Stomach (tissue), 9 donors: ENCODE results near the gene HOXD4. TPM values are rescaled to one million over a fixed set of nuclear protein-coding genes. Genes with fewer than 3 reads are reported as not detected.

Experiments
- DNase-seq, 2 donors: peaks; one replicate each; pipeline versions ENCODE4 v3.0.0 to v3.0.0-alpha.2; 2013 to 2019
- H3K27ac ChIP-seq, 5 donors: fragments of 200-600 bp in 4 of 5; sonication (generic) in 4 of 5; one replicate each; pipeline ENCODE4 v1.5.1; 2013 to 2019; ENCODE audit warnings: mild to moderate bottlenecking in 1 of 5, moderate library complexity in 1 of 5
- H3K27me3 ChIP-seq, 3 donors: fragments of 200-600 bp; sonication (generic); one replicate each; pipeline ENCODE4 v1.5.1; 2017 to 2019; ENCODE audit warnings: mixed run types in 1 of 3
- H3K36me3 ChIP-seq, 4 donors: fragments of 200-600 bp; sonication (generic); 1 replicate in 3 of 4; 2 replicates in 1 of 4; pipeline ENCODE4 v1.5.1; 2016 to 2019
- H3K4me1 ChIP-seq, 4 donors: fragments of 200-600 bp; sonication (generic); one replicate each; pipeline ENCODE4 v1.5.1; 2016 to 2019
- H3K4me3 ChIP-seq, 4 donors: fragments of 200-600 bp; sonication (generic) in 3 of 4; one replicate each; pipeline ENCODE4 v1.5.1; 2016 to 2019; ENCODE audit warnings: mild to moderate bottlenecking in 1 of 4
- H3K9me3 ChIP-seq, 4 donors: fragments of 200-600 bp; sonication (generic); one replicate each; pipeline ENCODE4 v1.5.1; 2016 to 2019
- EP300 ChIP-seq: sonication (generic); formaldehyde crosslinking; IDR thresholded peaks from one replicate; pipeline ENCODE4 v1.6.1; 2017; ENCODE audit warnings: antibody characterized with exemption
- POLR2A ChIP-seq, 4 donors: fragments of 450-650 bp; IDR thresholded peaks; one replicate each; pipeline ENCODE4 v1.6.1; 2016; ENCODE audit warnings: antibody characterized with exemption in 4 of 4, control low read depth in 2 of 4, mild to moderate bottlenecking in 1 of 4, moderate library complexity in 1 of 4
- POLR2AphosphoS5 ChIP-seq, 3 donors: sonication (generic); formaldehyde crosslinking; IDR thresholded peaks; one replicate each; pipeline ENCODE4 v1.6.1; 2016; ENCODE audit warnings: antibody characterized with exemption in 3 of 3
- WGBS, 5 donors: extraction: QIAGEN DNeasy Blood & Tissue Kit in 3 of 5; methylation state at CpG; one replicate each; pipeline versions ENCODE4 v1.1.5 to v1.1.7; 2013 to 2018; 5-methylcytosine and 5-hydroxymethylcytosine counted together
- intact Hi-C: fragments of 100-400 bp; cut with DNase I; formaldehyde crosslinking; loops from one replicate; pipeline ENCODE4 v1.15.1; 2023; ENCODE audit warnings: low total_unique reads
- polyA plus RNA-seq, 3 donors: library from polyadenylated mRNA; stranded (reverse); fragments of 200-250 nt; gene quantifications; one replicate each; pipeline ENCODE4 v1.2.3, GENCODE V29; 2013
- total RNA-seq, 5 donors: library from RNA; depleted of rRNA; stranded (reverse); fragments of >200 nt; gene quantifications; one replicate each; pipeline versions ENCODE4 v1.1.0 to v1.2.3, GENCODE V29; 2014 to 2016
- TF ChIP-seq, protein P1 (sequence below), 7 experiments: fragments of 450-650 bp in 4 of 7; fragments of 200-600 bp in 3 of 7; sonication (generic) in 3 of 7; IDR thresholded peaks; one replicate each; pipeline ENCODE4 v1.5.1; 2016 to 2019; ENCODE audit warnings: antibody characterized with exemption in 7 of 7, control low read depth in 2 of 7, mild to moderate bottlenecking in 1 of 7
- donor health status: healthy with polysubstance abuse.
- donor health status: Bipolar disorder and iron deficiency.
- donor health status: healthy.

HOXD4 gene
- total and polyA plus RNA-seq, 8 donors, result 0.25 to 9.6 (median 1.6) TPM; not detected in 4

- no peak for TF ChIP-seq EP300
- TF ChIP-seq, protein P1, sequence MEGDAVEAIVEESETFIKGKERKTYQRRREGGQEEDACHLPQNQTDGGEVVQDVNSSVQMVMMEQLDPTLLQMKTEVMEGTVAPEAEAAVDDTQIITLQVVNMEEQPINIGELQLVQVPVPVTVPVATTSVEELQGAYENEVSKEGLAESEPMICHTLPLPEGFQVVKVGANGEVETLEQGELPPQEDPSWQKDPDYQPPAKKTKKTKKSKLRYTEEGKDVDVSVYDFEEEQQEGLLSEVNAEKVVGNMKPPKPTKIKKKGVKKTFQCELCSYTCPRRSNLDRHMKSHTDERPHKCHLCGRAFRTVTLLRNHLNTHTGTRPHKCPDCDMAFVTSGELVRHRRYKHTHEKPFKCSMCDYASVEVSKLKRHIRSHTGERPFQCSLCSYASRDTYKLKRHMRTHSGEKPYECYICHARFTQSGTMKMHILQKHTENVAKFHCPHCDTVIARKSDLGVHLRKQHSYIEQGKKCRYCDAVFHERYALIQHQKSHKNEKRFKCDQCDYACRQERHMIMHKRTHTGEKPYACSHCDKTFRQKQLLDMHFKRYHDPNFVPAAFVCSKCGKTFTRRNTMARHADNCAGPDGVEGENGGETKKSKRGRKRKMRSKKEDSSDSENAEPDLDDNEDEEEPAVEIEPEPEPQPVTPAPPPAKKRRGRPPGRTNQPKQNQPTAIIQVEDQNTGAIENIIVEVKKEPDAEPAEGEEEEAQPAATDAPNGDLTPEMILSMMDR (IDR thresholded peaks at IDR 0.05), result no peak
- TF ChIP-seq POLR2AphosphoS5 (IDR thresholded peaks at IDR 0.05), result no peak
- no peak for TF ChIP-seq POLR2A (IDR thresholded peaks at IDR 0.05)
- Histone ChIP-seq H3K36me3 (no peaks in the 10 kb centered on the region), H3K4me1 (peaks cover 14 to 33% (median 26%) of the 10 kb centered on the region in 4 donors), H3K27ac (no peak overlapping the region), H3K27me3 (peaks cover 52 to 100% (median 96%) of the 10 kb centered on the region in 3 donors), H3K9me3 (peaks cover 0 to 16% (median 3%) of the 10 kb centered on the region in 4 donors), H3K4me3 (no peak overlapping the region)
- 2 to 7% (median 5%) methylated on average over 29 of the region's 29 CpGs for WGBS, 5 donors
- DNase-seq, result no peak
- intact Hi-C loops, result no loop called here
These were observed 39.4 kb upstream of the HOXD4 start for GRCh38 chr2:176111846-176112374.

DNA sequence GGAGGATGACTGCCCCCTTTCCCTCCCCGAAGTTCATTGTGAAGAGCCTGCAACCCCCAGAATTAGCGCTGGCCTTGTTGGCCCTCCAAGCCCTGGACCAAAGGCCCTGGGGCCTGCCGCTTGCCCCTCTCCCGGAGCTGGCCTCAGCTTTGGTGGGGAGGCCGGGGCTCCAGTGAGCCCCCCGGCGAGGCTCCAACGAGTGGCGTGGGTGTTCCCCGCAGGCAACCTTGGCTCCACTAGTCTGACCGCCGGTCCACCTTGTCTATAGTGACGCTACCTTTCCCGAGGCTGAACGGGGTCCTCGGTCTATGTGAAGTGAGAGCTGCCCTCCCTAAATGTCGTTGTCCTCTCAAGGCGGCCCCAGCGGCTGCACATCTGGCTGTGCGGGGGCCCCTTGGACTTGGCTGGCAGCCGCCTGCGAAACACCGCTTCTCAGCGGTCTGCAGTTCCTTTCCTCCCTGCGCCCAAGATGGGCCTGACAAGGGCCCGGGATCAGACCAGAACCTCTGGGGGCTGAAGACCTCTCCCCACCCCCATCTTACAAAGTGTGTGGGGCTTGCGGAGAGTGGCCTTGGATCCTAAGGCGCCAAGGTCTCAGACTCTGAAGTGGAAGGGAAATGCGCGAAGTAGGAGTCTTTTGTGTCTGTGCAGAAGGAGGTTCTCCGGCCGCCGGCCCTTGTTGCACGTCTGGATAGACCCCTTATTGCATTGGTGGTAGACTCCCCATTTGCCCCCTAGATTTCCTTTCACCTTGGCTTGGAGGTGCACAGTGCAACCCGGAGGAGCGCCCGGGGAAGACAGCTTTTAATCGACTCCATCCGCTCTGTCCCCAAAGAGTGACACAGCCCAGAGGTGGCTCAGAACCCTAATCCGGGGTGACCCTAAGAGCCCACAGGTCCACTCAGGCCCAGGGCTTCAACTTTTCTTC is 38.7 kb upstream of the HOXD4 start:
- Histone ChIP-seq H3K27ac (no peak overlapping the region), H3K4me3 (no peak overlapping the region), H3K4me1 (peaks cover 10 to 28% (median 21%) of the 10 kb centered on the region in 4 donors), H3K36me3 (no peaks in the 10 kb centered on the region), H3K9me3 (peaks cover 0 to 12% (median 6%) of the 10 kb centered on the region in 4 donors), H3K27me3 (peaks cover 56 to 100% (median 98%) of the 10 kb centered on the region in 3 donors)
- 6 to 9% (median 9%) methylated on average over 21 to 40 of the region's 40 CpGs for WGBS, 5 donors
- TF ChIP-seq EP300, result no peak
- no peak for TF ChIP-seq POLR2AphosphoS5 (IDR thresholded peaks at IDR 0.05)
- TF ChIP-seq, protein P1 (IDR thresholded peaks at IDR 0.05), result no peak
- TF ChIP-seq POLR2A (IDR thresholded peaks at IDR 0.05), result no peak
- DNase-seq, result no peak
- intact Hi-C loops, result no loop called here

DNA sequence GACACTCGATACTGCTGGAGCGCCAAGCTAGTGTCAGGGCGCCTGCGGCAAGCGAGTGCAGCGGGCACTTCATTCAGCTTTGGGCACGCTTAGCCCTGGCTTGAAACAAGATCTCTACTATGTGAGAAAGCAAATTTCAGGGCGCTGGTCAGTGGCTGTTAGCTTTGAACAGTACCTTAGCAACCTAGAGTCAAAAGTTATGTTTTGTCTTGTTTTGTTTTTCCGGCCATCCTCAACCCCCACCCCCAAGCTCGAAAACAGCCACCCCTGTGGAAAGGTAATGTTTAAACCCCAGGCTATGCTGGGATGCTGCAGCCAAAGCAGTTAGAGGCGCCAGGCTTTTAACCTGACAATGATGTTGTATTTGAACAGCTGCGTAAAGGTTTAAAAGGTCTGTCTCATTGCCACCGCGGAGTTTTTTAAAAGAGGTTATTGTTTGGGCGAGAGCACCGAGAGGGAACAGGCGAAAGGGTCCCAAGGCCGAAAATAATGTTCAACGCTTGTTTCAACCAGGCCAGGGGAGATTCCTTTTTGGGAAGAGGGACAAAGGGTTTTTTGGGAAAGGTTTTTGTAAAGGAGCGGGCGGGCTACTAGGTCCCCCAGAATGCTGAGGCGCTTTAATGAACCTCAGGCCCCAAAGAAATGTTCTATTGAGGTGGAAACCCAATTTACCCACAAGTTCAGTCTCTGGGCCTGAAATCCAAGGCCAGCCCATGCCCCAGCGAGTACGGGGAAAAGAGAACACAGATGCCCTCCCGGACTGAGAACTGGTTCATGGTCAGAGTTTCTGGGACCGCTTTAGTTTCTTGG is 37.0 kb upstream of the HOXD4 start:
- no peak for DNase-seq
- 9 to 16% (median 11%) methylated on average over 26 of the region's 26 CpGs for WGBS, 5 donors
- Histone ChIP-seq H3K27me3 (peaks cover 52 to 100% (median 97%) of the 10 kb centered on the region in 3 donors), H3K4me1 (peaks cover 0 to 12% (median 7%) of the 10 kb centered on the region in 4 donors), H3K9me3 (peaks cover 0 to 12% (median 0%) of the 10 kb centered on the region in 4 donors), H3K36me3 (no peaks in the 10 kb centered on the region), H3K27ac (no peak overlapping the region), H3K4me3 (no peak overlapping the region)
- intact Hi-C loops, result no loop called here
- no peak for TF ChIP-seq EP300
- TF ChIP-seq POLR2A (IDR thresholded peaks at IDR 0.05), result no peak
- no peak for TF ChIP-seq POLR2AphosphoS5 (IDR thresholded peaks at IDR 0.05)
- TF ChIP-seq, protein P1 (IDR thresholded peaks at IDR 0.05), result no peak
